HL-60 (cell line): ENCODE results near the gene RNF167.

ENCODE experiments used
- DNase-seq, 2 experiments: peaks; one replicate each; pipeline ENCODE4 v3.0.0-alpha.2; 2010 to 2020; ENCODE audit warnings: low read depth in 1 of 2, low spot score in 1 of 2
- H3K27ac ChIP-seq: fragments of 250-450 bp; sonication (Bioruptor Pico); replicated peaks from 2 replicates; pipeline ENCODE4 v1.5.1; 2020; ENCODE audit warnings: mild to moderate bottlenecking, moderate library complexity
- H3K27me3 ChIP-seq: fragments of 250-450 bp; sonication (Bioruptor Pico); 2 replicates; pipeline ENCODE4 v1.5.1; 2021; ENCODE audit warnings: mild to moderate bottlenecking, moderate library complexity; ENCODE audit not compliant: insufficient read depth, poor library complexity, severe bottlenecking
- H3K4me3 ChIP-seq: replicated peaks from 2 replicates; pipeline ENCODE4 v1.5.1; 2011; ENCODE audit warnings: mild to moderate bottlenecking, control low read depth, low read length; ENCODE audit not compliant: insufficient read depth
- GABPA ChIP-seq: IDR thresholded peaks from 2 replicates; pipeline ENCODE4 v1.6.1; 2012; ENCODE audit warnings: low read depth
- POLR2AphosphoS5 ChIP-seq: IDR thresholded peaks from 2 replicates; pipeline ENCODE4 v1.6.1; 2012; ENCODE audit warnings: low read depth
- SPI1 ChIP-seq: IDR thresholded peaks from 2 replicates; pipeline ENCODE4 v1.6.1; 2012; ENCODE audit warnings: low read depth, mild to moderate bottlenecking, borderline replicate concordance
- TF ChIP-seq, protein P1 (sequence below): IDR thresholded peaks from 2 replicates; pipeline ENCODE4 v1.6.1; 2012; ENCODE audit warnings: low read depth; ENCODE audit not compliant: insufficient replicate concordance
- TF ChIP-seq, protein P2 (sequence below): IDR thresholded peaks from one replicate; pipeline ENCODE4 v1.5.1; 2011; ENCODE audit warnings: low read length, control low read depth, inconsistent platforms; ENCODE audit not compliant: insufficient read depth

Gene RNF167

GRCh38 chr17:4969047-4969550 lies 29.0 kb downstream of the RNF167 start:
- Histone ChIP-seq H3K27ac (peak overlapping the region; percentile 91), H3K4me3 (no peak overlapping the region), H3K27me3 (no peaks in the 10 kb centered on the region)
- peak; percentile 15 to 73 for DNase-seq
- TF ChIP-seq GABPA (no peak), POLR2AphosphoS5 (no peak), SPI1 (no peak)
- TF ChIP-seq, protein P1, sequence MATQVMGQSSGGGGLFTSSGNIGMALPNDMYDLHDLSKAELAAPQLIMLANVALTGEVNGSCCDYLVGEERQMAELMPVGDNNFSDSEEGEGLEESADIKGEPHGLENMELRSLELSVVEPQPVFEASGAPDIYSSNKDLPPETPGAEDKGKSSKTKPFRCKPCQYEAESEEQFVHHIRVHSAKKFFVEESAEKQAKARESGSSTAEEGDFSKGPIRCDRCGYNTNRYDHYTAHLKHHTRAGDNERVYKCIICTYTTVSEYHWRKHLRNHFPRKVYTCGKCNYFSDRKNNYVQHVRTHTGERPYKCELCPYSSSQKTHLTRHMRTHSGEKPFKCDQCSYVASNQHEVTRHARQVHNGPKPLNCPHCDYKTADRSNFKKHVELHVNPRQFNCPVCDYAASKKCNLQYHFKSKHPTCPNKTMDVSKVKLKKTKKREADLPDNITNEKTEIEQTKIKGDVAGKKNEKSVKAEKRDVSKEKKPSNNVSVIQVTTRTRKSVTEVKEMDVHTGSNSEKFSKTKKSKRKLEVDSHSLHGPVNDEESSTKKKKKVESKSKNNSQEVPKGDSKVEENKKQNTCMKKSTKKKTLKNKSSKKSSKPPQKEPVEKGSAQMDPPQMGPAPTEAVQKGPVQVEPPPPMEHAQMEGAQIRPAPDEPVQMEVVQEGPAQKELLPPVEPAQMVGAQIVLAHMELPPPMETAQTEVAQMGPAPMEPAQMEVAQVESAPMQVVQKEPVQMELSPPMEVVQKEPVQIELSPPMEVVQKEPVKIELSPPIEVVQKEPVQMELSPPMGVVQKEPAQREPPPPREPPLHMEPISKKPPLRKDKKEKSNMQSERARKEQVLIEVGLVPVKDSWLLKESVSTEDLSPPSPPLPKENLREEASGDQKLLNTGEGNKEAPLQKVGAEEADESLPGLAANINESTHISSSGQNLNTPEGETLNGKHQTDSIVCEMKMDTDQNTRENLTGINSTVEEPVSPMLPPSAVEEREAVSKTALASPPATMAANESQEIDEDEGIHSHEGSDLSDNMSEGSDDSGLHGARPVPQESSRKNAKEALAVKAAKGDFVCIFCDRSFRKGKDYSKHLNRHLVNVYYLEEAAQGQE: no peak
- TF ChIP-seq, protein P2, sequence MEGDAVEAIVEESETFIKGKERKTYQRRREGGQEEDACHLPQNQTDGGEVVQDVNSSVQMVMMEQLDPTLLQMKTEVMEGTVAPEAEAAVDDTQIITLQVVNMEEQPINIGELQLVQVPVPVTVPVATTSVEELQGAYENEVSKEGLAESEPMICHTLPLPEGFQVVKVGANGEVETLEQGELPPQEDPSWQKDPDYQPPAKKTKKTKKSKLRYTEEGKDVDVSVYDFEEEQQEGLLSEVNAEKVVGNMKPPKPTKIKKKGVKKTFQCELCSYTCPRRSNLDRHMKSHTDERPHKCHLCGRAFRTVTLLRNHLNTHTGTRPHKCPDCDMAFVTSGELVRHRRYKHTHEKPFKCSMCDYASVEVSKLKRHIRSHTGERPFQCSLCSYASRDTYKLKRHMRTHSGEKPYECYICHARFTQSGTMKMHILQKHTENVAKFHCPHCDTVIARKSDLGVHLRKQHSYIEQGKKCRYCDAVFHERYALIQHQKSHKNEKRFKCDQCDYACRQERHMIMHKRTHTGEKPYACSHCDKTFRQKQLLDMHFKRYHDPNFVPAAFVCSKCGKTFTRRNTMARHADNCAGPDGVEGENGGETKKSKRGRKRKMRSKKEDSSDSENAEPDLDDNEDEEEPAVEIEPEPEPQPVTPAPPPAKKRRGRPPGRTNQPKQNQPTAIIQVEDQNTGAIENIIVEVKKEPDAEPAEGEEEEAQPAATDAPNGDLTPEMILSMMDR: no peak

DNA sequence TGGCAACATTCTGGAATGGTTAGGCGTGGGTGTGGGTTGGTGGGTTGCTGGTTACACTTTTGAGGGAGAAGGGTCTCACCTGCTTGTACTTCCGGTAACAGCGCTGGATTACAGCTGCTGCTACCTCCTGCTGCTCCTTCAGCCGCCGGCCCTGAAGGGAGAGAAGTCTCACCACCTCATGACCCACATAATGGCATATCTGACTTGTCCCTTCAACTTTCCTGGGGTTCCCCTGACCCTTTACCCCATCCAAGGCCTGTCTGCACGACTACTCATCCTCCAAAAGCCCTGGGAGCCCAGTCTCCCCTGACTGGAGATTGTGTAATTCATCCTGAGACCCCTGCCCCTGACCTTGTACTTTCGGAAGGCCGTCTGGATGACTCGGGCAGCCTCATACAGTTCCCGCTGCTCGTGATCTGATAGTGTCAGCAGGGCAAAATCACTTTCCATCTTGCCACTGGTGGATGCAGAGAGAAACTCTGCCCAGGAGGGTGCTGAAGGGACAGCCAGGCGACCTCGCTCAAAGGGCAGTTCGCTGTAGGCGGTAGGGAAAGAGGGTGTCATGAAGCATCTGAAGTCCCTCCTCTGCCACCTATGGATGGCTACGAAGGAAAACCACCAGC lies 29.6 kb downstream of the RNF167 start:
- TF ChIP-seq SPI1 (no peak), POLR2AphosphoS5 (no peak)
- TF ChIP-seq, protein P1: peak; percentile 44
- TF ChIP-seq, protein P2: no peak
- no peak for DNase-seq

DNA sequence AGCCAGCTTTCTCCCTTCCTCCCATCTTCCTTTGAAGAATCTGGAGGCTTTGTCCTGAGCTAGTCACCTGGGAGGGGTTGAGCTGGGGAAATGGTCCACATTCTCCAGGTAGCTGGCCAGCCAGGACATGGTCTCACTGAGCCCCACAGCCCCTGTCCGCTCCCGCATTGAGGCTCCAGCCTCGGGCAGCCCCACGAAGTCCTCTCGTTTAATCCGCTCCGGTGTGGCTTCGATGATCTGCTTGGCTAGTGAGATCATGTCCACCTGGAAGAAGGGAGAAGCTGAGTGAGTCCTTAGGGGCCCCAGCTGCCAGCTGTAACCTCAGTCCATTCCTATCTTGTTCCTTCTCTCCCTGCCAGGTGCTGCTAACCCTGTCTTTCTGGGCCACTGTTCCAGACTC lies 30.2 kb downstream of the RNF167 start:
- no peak overlapping the region for H3K27ac ChIP-seq
- no peaks in the 10 kb centered on the region for H3K27me3 ChIP-seq
- DNase-seq: no peak
- TF ChIP-seq GABPA (no peak), POLR2AphosphoS5 (no peak), SPI1 (no peak)
- TF ChIP-seq, protein P2: no peak
- TF ChIP-seq, protein P1: no peak
- no peak overlapping the region for H3K4me3 ChIP-seq

More for the DNA sequence above, 29.6 kb downstream of the RNF167 start:
- no peak overlapping the region for H3K4me3 ChIP-seq
- H3K27me3 ChIP-seq: no peaks in the 10 kb centered on the region
- H3K27ac ChIP-seq: peak overlapping the region; percentile 91
